Astrocyte (in vitro differentiated cells and primary cell): ENCODE data around the gene EDN3. TPM values are rescaled to one million over a fixed set of nuclear protein-coding genes. Genes with fewer than 3 reads are reported as not detected.

Experiments
- DNase-seq: peaks from one replicate; pipeline ENCODE4 v3.0.0-alpha.2; 2010; ENCODE audit warnings: low read depth
- FAIRE-seq: peaks from 2 replicates; lab custom pipeline; 2011; peaks lifted over from hg19 to GRCh38; lab: Jason Lieb, UNC
- H2AFZ ChIP-seq: 2 replicates; pipeline ENCODE4 v1.6.0; 2012; ENCODE audit warnings: low read depth, low read length, inconsistent platforms
- H3K27ac ChIP-seq: 2 replicates; pipeline ENCODE4 v1.5.1; 2011; ENCODE audit warnings: low read depth, low read length, inconsistent platforms
- H3K27me3 ChIP-seq: 2 replicates; pipeline ENCODE4 v1.6.0; 2011; ENCODE audit warnings: low read length, inconsistent platforms; ENCODE audit not compliant: insufficient read depth
- H3K36me3 ChIP-seq: 2 replicates; pipeline ENCODE4 v1.5.1; 2011; ENCODE audit warnings: low read length, inconsistent platforms; ENCODE audit not compliant: insufficient read depth
- H3K4me1 ChIP-seq: 2 replicates; pipeline ENCODE4 v1.5.1; 2011; ENCODE audit warnings: low read length, inconsistent platforms; ENCODE audit not compliant: insufficient read depth
- H3K4me2 ChIP-seq: 2 replicates; pipeline ENCODE4 v1.6.0; 2012; ENCODE audit warnings: low read length, inconsistent platforms
- H3K4me3 ChIP-seq: 2 replicates; pipeline ENCODE4 v1.5.1; 2011; ENCODE audit warnings: low read depth, mild to moderate bottlenecking, low read length, inconsistent platforms; ENCODE audit not compliant: insufficient read depth
- H3K79me2 ChIP-seq: 2 replicates; pipeline ENCODE4 v1.6.0; 2012; ENCODE audit warnings: mild to moderate bottlenecking, low read length, inconsistent platforms; ENCODE audit not compliant: insufficient read depth
- H3K9ac ChIP-seq: 2 replicates; pipeline ENCODE4 v1.6.0; 2012; ENCODE audit warnings: mild to moderate bottlenecking, low read length, inconsistent platforms
- H3K9me3 ChIP-seq: 2 replicates; pipeline ENCODE4 v1.5.1; 2012; ENCODE audit warnings: low read depth, mild to moderate bottlenecking, low read length, inconsistent platforms; ENCODE audit not compliant: insufficient read depth
- H4K20me1 ChIP-seq: 2 replicates; pipeline ENCODE4 v1.6.0; 2012; ENCODE audit warnings: low read length, inconsistent platforms; ENCODE audit not compliant: insufficient read depth
- H3K27ac Mint-ChIP-seq: one replicate; pipeline ENCODE4 v1.8.0; 2021; ENCODE audit warnings: mild to moderate bottlenecking, mixed read lengths; ENCODE audit not compliant: unreplicated experiment
- H3K27me3 Mint-ChIP-seq: one replicate; pipeline ENCODE4 v1.8.0; 2021; ENCODE audit warnings: low read depth, mixed read lengths; ENCODE audit not compliant: unreplicated experiment
- H3K36me3 Mint-ChIP-seq: one replicate; pipeline ENCODE4 v1.8.0; 2021; ENCODE audit warnings: low read depth, mixed read lengths; ENCODE audit not compliant: unreplicated experiment
- H3K4me1 Mint-ChIP-seq: one replicate; pipeline ENCODE4 v1.8.0; 2021; ENCODE audit warnings: low read depth, mixed read lengths; ENCODE audit not compliant: unreplicated experiment
- H3K4me3 Mint-ChIP-seq: one replicate; pipeline ENCODE4 v1.8.0; 2021; ENCODE audit warnings: mild to moderate bottlenecking, moderate library complexity, mixed read lengths; ENCODE audit not compliant: unreplicated experiment
- H3K9me3 Mint-ChIP-seq: one replicate; pipeline ENCODE4 v1.8.0; 2021; ENCODE audit warnings: mild to moderate bottlenecking, mixed read lengths; ENCODE audit not compliant: unreplicated experiment
- EZH2 ChIP-seq: IDR thresholded peaks from 2 replicates; pipeline ENCODE4 v1.6.1; 2012; ENCODE audit warnings: mild to moderate bottlenecking, low read length, inconsistent platforms; ENCODE audit not compliant: insufficient read depth
- total RNA-seq: library from RNA; stranded (reverse); gene quantifications from 2 replicates; pipeline ENCODE4 v1.2.1, GENCODE V29; 2021
- TF ChIP-seq, protein P1 (sequence below): IDR thresholded peaks from 2 replicates; pipeline ENCODE4 v1.5.1; 2011; ENCODE audit warnings: low read depth, mild to moderate bottlenecking, inconsistent platforms, low read length, moderate library complexity; ENCODE audit not compliant: insufficient read depth

Gene EDN3
- total RNA-seq, 1 donor from 2014 or later: not detected

DNA sequence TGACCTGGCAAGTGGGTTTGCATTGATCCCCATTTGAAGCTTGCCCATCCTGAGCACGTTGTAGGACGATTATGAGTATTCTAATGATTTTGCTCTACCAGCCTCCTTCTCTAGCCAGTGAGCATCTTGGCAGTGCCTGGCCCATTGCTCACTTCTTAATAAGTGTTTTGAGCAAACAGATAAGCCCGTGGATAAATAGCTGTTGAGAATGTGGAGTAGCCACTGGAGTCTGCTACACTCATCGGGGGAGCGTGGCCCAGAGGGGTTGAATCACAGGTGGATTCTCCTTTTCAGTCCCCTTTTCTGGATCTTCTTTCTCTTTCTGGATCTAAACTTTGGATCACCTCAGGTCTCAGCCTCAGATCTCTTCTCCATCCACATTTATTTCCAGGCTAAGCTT lies 15.9 kb upstream of the EDN3 start:
- no peak overlapping the region for H3K4me2 ChIP-seq
- no peaks in the 10 kb centered on the region for H3K79me2 ChIP-seq
- H3K27me3 ChIP-seq: no peaks in the 10 kb centered on the region
- H3K4me1 ChIP-seq: no peaks in the 10 kb centered on the region
- H3K9ac ChIP-seq: no peak overlapping the region
- no peak for DNase-seq
- no peak for TF ChIP-seq EZH2
- TF ChIP-seq, protein P1, sequence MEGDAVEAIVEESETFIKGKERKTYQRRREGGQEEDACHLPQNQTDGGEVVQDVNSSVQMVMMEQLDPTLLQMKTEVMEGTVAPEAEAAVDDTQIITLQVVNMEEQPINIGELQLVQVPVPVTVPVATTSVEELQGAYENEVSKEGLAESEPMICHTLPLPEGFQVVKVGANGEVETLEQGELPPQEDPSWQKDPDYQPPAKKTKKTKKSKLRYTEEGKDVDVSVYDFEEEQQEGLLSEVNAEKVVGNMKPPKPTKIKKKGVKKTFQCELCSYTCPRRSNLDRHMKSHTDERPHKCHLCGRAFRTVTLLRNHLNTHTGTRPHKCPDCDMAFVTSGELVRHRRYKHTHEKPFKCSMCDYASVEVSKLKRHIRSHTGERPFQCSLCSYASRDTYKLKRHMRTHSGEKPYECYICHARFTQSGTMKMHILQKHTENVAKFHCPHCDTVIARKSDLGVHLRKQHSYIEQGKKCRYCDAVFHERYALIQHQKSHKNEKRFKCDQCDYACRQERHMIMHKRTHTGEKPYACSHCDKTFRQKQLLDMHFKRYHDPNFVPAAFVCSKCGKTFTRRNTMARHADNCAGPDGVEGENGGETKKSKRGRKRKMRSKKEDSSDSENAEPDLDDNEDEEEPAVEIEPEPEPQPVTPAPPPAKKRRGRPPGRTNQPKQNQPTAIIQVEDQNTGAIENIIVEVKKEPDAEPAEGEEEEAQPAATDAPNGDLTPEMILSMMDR: no peak
- no peak overlapping the region for H3K4me3 Mint-ChIP-seq
- H3K27ac Mint-ChIP-seq: no peak overlapping the region
- H4K20me1 ChIP-seq: no peaks in the 10 kb centered on the region
- H3K36me3 ChIP-seq: no peaks in the 10 kb centered on the region
- FAIRE-seq: no peak
- H3K27ac ChIP-seq: no peak overlapping the region
- peaks cover 3% of the 10 kb centered on the region for H3K9me3 Mint-ChIP-seq
- no peaks in the 10 kb centered on the region for H3K36me3 Mint-ChIP-seq
- H3K4me1 Mint-ChIP-seq: no peaks in the 10 kb centered on the region
- H2AFZ ChIP-seq: no peak overlapping the region
- peaks cover 2% of the 10 kb centered on the region for H3K9me3 ChIP-seq
- H3K27me3 Mint-ChIP-seq: peaks cover 51% of the 10 kb centered on the region
- no peak overlapping the region for H3K4me3 ChIP-seq

DNA sequence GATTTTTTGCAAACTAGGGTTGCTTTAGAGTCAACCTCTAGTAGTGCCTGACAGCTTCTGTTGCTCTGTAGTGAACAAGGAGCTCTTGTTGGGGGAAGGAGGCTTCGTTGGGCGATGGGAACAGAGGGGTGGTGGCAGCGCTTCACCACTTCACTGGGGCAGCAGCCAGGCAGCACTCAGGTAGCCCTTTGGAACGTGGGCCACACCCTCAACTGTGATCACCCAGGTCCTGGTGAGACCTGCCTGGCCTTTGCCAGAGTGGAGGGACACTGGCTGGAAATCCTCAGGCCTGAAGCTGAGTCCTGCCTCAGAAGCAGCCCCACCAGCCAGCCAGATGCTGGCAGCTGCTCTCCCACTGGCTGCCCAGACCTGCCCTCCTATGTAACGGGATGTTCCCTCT lies 10.4 kb upstream of the EDN3 start:
- no peak overlapping the region for H3K9ac ChIP-seq
- no peak for FAIRE-seq
- H4K20me1 ChIP-seq: no peaks in the 10 kb centered on the region
- H3K36me3 ChIP-seq: no peaks in the 10 kb centered on the region
- peaks cover 6% of the 10 kb centered on the region for H3K9me3 ChIP-seq
- no peaks in the 10 kb centered on the region for H3K27me3 ChIP-seq
- H3K27ac ChIP-seq: no peak overlapping the region
- Mint-ChIP-seq H3K4me3 (no peak overlapping the region), H3K27ac (no peak overlapping the region), H3K27me3 (peaks cover 45% of the 10 kb centered on the region), H3K4me1 (no peaks in the 10 kb centered on the region), H3K36me3 (no peaks in the 10 kb centered on the region), H3K9me3 (no peaks in the 10 kb centered on the region)
- DNase-seq: no peak
- H2AFZ ChIP-seq: no peak overlapping the region
- no peak for TF ChIP-seq EZH2
- TF ChIP-seq, protein P1: no peak
- H3K4me3 ChIP-seq: no peak overlapping the region
- no peaks in the 10 kb centered on the region for H3K79me2 ChIP-seq
- H3K4me2 ChIP-seq: no peak overlapping the region
- H3K4me1 ChIP-seq: no peaks in the 10 kb centered on the region

DNA sequence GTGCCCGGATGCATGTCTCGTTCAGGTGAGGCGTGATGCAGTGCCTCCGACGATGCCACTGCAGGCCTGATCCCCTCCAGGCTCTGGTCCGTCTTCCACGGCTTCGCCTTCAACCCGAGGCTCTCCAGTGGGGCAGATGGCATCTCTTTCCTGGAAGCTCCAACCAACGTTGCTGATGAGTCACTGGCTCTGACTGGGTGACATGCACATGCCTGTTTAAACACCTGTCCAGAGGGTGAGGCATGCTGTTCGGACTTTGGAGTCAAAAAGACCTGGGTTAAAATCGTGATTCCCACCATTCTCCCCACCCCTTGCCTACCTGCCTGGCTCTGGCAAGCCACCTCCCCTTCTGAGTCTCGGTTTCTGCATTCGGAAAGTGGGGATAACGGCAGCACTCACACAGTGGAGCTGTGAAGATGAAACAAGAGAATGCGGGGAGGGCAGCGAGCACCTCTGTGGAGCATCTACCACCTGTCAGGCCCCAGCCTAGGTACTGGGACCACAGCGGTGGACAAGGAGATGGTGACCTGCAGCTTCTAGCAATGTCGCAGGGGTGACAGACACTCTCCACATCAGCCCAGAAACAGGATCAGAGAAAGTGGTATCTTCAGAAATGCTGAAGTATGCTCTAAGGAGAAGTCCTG lies 8.5 kb upstream of the EDN3 start:
- Mint-ChIP-seq H3K36me3 (no peaks in the 10 kb centered on the region), H3K27me3 (peaks cover 62% of the 10 kb centered on the region), H3K9me3 (no peaks in the 10 kb centered on the region), H3K27ac (no peak overlapping the region), H3K4me1 (no peaks in the 10 kb centered on the region), H3K4me3 (no peak overlapping the region)
- no peak for FAIRE-seq
- no peak overlapping the region for H3K4me3 ChIP-seq
- no peak for TF ChIP-seq EZH2
- TF ChIP-seq, protein P1: no peak
- no peaks in the 10 kb centered on the region for H4K20me1 ChIP-seq
- H3K4me1 ChIP-seq: no peaks in the 10 kb centered on the region
- no peaks in the 10 kb centered on the region for H3K79me2 ChIP-seq
- H3K4me2 ChIP-seq: no peak overlapping the region
- H3K27ac ChIP-seq: no peak overlapping the region
- no peak for DNase-seq
- no peak overlapping the region for H2AFZ ChIP-seq
- H3K9ac ChIP-seq: no peak overlapping the region
- no peaks in the 10 kb centered on the region for H3K27me3 ChIP-seq
- H3K36me3 ChIP-seq: no peaks in the 10 kb centered on the region
- H3K9me3 ChIP-seq: peaks cover 6% of the 10 kb centered on the region
